Endothelial cell (in vitro differentiated cells): ENCODE measurements around the gene RBBP6. TPM values are rescaled to one million over a fixed set of nuclear protein-coding genes. Genes with fewer than 3 reads are reported as not detected.

Experiments
- DNase-seq: peaks from one replicate; pipeline ENCODE4 v3.0.0; 2021; ENCODE audit warnings: low spot score
- H3K27ac Mint-ChIP-seq: one replicate; pipeline ENCODE4 v1.8.0; 2021; ENCODE audit warnings: mixed read lengths, inconsistent platforms; ENCODE audit not compliant: unreplicated experiment
- H3K27me3 Mint-ChIP-seq: one replicate; pipeline ENCODE4 v1.8.0; 2021; ENCODE audit warnings: mild to moderate bottlenecking, moderate library complexity, mixed read lengths, inconsistent platforms; ENCODE audit not compliant: unreplicated experiment
- H3K36me3 Mint-ChIP-seq: one replicate; pipeline ENCODE4 v1.8.0; 2021; ENCODE audit warnings: mild to moderate bottlenecking, low read depth, mixed read lengths, inconsistent platforms; ENCODE audit not compliant: unreplicated experiment
- H3K4me1 Mint-ChIP-seq: one replicate; pipeline ENCODE4 v1.8.0; 2021; ENCODE audit warnings: mild to moderate bottlenecking, mixed read lengths, inconsistent platforms; ENCODE audit not compliant: unreplicated experiment
- H3K4me3 Mint-ChIP-seq: one replicate; pipeline ENCODE4 v1.8.0; 2021; ENCODE audit warnings: mild to moderate bottlenecking, mixed read lengths, inconsistent platforms; ENCODE audit not compliant: unreplicated experiment
- H3K9me3 Mint-ChIP-seq: one replicate; pipeline ENCODE4 v1.8.0; 2021; ENCODE audit warnings: mixed read lengths, inconsistent platforms; ENCODE audit not compliant: unreplicated experiment
- total RNA-seq: library from RNA; stranded (reverse); fragmentation: NEBNext Ultra II Directional; extraction: Animal tissue kit (Norgen Biotek cat#: 25700); gene quantifications from one replicate; pipeline ENCODE4 v1.2.1, GENCODE V29; 2021; ENCODE audit not compliant: unreplicated experiment
- TF ChIP-seq, protein P1 (sequence below): fragments of 200-600 bp; sonication (generic); IDR thresholded peaks from one replicate; pipeline ENCODE4 v1.5.0; 2021; ENCODE audit warnings: antibody characterized with exemption; ENCODE audit not compliant: unreplicated experiment

The RBBP6 gene
- total RNA-seq, 1 donor from 2014 or later, result 67.9 TPM

DNA sequence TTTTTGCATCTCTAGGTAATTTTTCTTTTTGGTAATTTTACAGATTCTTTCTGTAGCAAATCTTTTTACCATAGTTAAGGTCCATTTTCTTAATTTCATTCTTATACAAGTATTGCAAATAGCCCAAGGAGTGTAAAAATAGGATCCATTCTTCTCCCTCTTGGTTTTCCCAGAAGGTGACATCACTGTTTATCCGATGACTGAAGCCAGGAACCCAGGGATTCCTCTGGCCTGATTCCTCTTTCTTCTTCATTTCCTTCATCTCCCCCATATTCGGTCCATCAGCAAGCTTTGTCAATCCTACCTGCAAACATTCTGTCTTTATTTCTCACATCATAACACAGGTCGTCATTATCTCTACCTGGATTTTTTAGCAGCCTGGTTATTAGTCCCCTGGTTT lies 5.3 kb downstream of the RBBP6 start:
- TF ChIP-seq, protein P1, sequence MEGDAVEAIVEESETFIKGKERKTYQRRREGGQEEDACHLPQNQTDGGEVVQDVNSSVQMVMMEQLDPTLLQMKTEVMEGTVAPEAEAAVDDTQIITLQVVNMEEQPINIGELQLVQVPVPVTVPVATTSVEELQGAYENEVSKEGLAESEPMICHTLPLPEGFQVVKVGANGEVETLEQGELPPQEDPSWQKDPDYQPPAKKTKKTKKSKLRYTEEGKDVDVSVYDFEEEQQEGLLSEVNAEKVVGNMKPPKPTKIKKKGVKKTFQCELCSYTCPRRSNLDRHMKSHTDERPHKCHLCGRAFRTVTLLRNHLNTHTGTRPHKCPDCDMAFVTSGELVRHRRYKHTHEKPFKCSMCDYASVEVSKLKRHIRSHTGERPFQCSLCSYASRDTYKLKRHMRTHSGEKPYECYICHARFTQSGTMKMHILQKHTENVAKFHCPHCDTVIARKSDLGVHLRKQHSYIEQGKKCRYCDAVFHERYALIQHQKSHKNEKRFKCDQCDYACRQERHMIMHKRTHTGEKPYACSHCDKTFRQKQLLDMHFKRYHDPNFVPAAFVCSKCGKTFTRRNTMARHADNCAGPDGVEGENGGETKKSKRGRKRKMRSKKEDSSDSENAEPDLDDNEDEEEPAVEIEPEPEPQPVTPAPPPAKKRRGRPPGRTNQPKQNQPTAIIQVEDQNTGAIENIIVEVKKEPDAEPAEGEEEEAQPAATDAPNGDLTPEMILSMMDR, result no peak
- DNase-seq, result no peak

DNA sequence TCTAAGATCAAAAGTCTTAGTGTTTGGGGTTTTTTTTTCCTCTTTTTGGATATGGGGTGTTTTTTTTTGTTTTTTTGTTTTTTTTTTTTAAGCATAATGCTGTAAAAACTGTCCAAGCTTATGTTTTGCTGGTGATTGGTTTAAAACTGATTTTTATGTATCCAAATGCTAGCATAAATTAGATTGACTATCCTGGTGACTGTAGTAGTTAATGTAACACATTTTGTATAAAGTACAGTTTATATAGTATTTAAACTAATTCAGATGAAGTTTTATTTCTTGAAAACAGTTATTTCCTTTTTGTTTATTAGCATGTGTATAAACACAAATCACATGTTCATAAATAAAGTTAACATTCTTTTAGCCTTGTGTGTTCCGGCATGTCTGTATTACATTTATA lies 10.9 kb downstream of the RBBP6 start:
- TF ChIP-seq, protein P1, result no peak
- no peaks in the 10 kb centered on the region for H3K27me3 Mint-ChIP-seq
- peaks cover 2% of the 10 kb centered on the region for H3K4me1 Mint-ChIP-seq
- peaks cover 9% of the 10 kb centered on the region for H3K36me3 Mint-ChIP-seq
- H3K9me3 Mint-ChIP-seq, result no peaks in the 10 kb centered on the region
- no peak for DNase-seq
- H3K27ac Mint-ChIP-seq, result no peak overlapping the region
- no peak overlapping the region for H3K4me3 Mint-ChIP-seq

More for the DNA sequence above, 5.3 kb downstream of the RBBP6 start:
- Mint-ChIP-seq H3K9me3 (no peaks in the 10 kb centered on the region), H3K27ac (peak overlapping the region; percentile 28), H3K4me1 (peaks cover 32% of the 10 kb centered on the region), H3K36me3 (peaks cover 20% of the 10 kb centered on the region), H3K27me3 (peaks cover 5% of the 10 kb centered on the region), H3K4me3 (no peak overlapping the region)

DNA sequence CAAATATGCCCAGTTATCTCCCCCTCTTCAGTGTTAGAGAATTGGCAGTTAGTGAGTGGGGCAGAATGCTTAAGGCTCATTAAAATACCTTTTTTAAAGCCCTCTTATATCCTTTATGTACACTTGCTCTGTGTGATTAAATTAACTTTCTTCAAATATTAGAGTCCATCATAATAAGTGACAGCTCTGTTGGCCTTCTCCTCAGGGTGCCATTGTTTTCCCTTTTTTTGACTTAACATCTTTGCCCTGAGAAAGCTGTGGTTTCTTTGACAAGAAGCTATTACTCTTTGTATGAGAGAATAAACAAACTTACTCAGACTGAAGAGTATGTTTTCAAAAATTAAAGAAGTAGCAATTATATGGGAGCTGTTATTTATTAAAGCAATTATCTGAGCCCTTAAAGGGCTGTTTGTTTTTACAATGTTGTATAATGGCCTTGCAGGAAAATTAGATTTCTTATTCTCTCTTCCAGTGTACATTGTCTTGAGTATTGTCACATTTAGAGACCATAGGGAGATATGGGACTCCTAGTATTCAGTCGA lies 13.4 kb downstream of the RBBP6 start:
- H3K27ac Mint-ChIP-seq, result no peak overlapping the region
- no peaks in the 10 kb centered on the region for H3K27me3 Mint-ChIP-seq
- TF ChIP-seq, protein P1, result no peak
- no peak overlapping the region for H3K4me3 Mint-ChIP-seq
- no peak for DNase-seq
- H3K9me3 Mint-ChIP-seq, result no peaks in the 10 kb centered on the region
- H3K4me1 Mint-ChIP-seq, result no peaks in the 10 kb centered on the region
- peaks cover 20% of the 10 kb centered on the region for H3K36me3 Mint-ChIP-seq

DNA sequence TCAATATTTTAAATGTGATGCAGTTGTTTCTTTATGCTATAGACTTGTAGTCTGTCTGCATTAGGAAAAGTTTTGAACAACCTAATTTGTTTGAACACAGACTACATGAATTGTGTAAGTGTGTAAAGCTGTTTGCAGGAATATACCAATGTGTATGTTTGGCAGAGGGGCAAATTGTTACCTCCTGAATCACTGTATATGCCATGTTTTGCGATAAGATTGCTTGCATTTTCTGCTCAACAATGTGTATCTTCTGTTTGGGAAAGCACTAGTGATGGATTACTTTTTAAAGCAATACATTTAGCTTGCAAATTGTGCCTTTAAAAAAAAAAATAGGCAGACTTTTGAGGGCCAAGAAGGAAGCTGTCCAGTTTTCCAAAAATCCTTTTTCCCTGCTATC lies 14.6 kb downstream of the RBBP6 start:
- no peaks in the 10 kb centered on the region for H3K27me3 Mint-ChIP-seq
- no peak for DNase-seq
- no peak overlapping the region for H3K27ac Mint-ChIP-seq
- TF ChIP-seq, protein P1, result no peak
- peaks cover 20% of the 10 kb centered on the region for H3K36me3 Mint-ChIP-seq
- H3K9me3 Mint-ChIP-seq, result no peaks in the 10 kb centered on the region
- H3K4me1 Mint-ChIP-seq, result no peaks in the 10 kb centered on the region
- no peak overlapping the region for H3K4me3 Mint-ChIP-seq

DNA sequence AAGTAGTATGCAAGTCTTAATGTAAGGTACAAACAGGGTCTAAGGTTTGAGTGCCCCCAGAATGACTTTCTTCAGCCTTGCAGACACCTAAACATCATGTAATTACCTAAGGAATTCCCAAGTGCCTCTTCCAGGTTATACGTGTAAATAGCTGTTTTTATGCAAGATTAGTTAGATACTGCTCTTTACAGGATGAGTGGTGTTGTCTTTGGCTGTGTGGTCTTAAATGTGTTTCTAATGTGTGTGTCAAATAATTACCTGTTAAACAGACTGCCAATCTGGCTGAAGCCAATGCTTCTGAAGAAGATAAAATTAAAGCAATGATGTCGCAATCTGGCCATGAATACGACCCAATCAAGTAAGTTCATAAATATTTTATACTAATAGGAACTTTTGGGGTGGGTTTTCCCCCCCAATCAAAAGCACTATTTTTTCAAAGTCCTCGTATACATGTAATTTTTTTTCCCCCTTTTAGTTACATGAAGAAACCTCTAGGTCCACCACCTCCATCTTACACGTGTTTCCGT lies 16.0 kb downstream of the RBBP6 start:
- H3K27ac Mint-ChIP-seq, result no peak overlapping the region
- no peak overlapping the region for H3K4me3 Mint-ChIP-seq
- no peaks in the 10 kb centered on the region for H3K9me3 Mint-ChIP-seq
- TF ChIP-seq, protein P1, result no peak
- H3K36me3 Mint-ChIP-seq, result peaks cover 18% of the 10 kb centered on the region
- H3K27me3 Mint-ChIP-seq, result no peaks in the 10 kb centered on the region
- no peaks in the 10 kb centered on the region for H3K4me1 Mint-ChIP-seq
- no peak for DNase-seq
